TTC549 (cell line): ENCODE results near the gene DOP1B.
"Not testable (repeated sequence)": the region's sequence is repeated elsewhere in the genome, so short reads cannot be mapped to it uniquely, and the experiment has no call there.

Source experiments
- FAIRE-seq: peaks from 2 replicates; lab custom pipeline; 2012; peaks lifted over from hg19 to GRCh38; lab: Jason Lieb, UNC

DOP1B gene

GRCh38 chr21:36171336-36171735, 14.7 kb downstream of the DOP1B start:
- FAIRE-seq = no peak

DNA sequence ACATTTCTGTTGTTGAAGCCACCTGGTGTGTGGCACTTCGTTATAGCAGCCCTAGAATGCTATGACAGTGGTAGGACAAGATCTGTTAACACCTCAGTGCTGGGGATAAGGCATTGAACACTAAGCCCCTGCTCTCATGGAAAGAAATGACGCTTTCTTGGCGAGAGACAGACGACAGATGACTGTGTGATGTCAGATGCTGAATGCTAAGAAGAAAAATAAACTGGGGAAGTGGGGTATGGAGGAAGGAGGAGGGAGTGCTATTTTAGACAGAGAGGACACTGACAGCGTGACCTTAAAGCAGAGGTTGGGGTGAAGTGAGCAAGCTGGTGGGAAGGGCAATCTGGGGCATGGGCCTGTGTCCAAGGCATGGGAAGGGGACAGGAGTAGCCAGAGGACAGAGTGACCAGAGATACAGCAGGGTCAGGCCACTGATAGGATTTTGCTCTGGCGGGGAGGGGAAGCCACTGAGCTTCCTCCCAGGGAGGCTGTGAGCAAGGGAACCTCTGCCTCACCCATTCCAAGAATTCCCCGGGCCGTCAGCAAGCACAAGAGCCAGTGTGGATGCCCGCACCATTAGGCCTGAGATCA, 15.2 kb downstream of the DOP1B start:
- no peak for FAIRE-seq

GRCh38 chr21:36174780-36175179, 18.2 kb downstream of the DOP1B start:
- no peak for FAIRE-seq

GRCh38 chr21:36175771-36176565, 19.3 kb downstream of the DOP1B start:
- no peak for FAIRE-seq

DNA sequence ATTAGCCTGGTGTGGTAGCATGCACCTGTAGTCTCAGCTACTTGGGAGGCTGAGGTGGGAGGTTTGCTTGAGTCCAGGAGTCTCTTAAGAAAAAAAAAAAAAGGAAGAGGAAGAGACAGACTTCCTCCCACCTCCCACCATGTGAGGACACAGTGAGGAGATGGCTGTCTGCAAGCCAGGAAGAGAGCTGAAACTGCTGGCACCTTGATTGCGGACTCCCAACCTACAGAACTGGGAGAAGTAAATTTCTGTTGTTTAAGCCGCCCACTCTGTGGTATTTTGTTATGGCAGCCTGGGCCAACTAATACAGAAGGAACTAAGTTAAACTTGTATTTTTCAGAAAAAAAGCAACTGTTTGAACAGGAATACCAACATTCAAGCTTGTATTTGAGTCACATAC, 21.7 kb downstream of the DOP1B start:
- FAIRE-seq = no peak

DNA sequence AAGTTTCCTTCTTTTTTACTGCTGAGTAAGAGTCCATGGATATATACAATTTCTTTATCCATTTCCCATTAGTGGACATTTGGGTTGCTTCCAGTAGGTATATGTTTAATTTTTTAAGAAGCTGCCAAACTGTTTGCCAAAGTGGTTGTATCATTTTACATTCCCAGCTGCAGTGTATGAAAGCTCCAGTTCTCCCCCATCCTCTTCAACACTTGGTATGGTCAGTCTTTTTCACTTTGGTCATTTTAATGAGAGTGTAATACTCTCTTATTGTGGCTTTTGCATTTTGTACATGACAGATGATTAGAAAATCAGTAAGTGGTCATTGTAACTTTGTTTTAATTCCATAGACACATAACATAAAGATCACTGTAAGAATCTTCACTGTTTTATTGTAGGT, 22.5 kb downstream of the DOP1B start:
- no peak for FAIRE-seq

GRCh38 chr21:36180963-36181362, 24.3 kb downstream of the DOP1B start:
- FAIRE-seq = no peak

- no peak for FAIRE-seq
Observed at GRCh38 chr21:36183144-36183795, 26.6 kb downstream of the DOP1B start.

DNA sequence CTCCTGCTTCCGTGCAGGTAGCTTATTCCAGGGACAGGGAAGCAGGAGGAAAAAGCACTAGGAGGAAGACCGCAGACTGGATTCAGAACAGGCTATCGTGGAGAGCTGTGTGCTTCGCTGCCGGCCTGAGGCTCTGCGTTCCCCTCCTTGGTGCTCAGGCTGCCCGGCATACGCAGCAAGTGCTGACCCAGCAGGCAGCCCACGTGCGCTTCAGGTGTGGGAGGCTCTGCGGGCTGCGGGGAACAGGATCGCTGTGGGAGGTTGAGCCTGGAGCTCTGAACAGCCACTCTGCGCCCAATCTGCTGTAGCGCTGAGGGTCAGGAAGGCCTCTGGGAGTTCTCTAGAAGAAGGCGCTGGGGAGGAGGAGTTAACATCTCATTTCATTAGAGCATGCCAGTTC, 27.9 kb downstream of the DOP1B start:
- no peak for FAIRE-seq

DNA sequence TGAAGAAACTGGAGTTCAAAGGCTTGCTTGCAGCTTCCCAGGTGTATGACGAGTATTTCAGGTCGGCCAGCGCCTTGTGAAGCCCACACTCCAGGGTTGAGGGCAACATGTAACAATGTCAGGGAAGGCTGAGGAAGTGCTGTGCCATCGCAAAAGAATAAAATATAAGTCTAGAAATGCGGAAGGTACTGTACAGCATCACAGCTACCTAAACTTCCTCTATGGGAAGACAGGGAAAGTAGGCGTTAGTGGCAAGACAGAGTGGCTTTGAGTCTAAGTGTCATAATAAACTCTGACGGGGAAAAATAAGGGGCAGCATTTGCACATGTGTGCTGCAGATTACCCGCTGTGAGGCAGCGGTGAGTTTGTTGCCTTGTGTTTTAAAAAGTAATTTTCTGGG, 28.9 kb downstream of the DOP1B start:
- FAIRE-seq = no peak

DNA sequence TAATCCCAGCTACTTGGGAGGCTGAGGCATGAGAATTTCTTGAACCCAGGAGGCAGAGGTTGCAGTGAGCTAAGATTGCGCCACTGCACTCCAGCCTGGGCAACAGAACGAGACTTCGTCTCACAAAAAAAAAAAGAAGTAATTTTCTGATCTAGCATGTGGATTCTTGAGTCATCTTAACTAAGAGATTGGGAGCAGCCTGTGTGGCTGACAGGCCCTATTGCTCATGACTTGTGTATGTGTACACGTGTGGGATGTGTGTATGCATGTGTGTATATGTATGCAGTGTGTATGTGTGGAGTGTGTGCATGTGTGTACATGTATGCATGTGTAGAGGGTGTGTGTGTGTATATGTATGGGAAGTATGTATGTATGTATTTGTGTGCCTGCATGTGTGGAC, 29.5 kb downstream of the DOP1B start:
- FAIRE-seq = no peak

GRCh38 chr21:36186506-36187399, 30.1 kb downstream of the DOP1B start:
- no peak for FAIRE-seq

DNA sequence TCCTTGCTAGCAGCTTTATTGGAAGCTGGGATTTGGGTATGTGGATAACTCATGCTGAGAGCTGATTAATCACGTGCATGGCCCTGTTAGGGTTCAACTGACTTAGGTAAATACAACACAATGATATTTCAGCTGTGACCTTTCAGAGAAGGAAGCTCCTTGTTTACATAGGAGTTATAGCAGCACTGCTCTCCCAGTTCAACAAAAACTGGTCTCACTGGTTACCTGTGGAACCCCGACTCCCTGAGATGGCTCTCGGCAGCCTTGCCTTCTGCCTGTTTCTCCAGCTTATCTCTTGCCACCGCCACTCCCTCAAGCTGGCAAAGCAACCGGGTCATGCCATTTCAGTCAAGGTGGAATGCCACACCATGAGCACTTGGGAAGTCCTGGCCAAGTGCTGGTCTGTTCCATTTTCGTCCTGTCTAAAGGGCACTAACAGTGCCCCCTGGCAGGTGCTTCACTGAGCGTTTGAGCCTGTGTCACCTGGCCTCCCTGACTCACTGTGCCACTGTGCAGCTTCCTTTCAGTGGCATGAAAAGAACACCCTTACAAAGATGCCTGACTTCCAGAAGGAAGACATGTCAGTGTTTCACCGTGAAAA, 31.6 kb downstream of the DOP1B start:
- FAIRE-seq = no peak

- FAIRE-seq = no peak
Observed at GRCh38 chr21:36188937-36189336, 32.3 kb downstream of the DOP1B start.

- no peak for FAIRE-seq
Observed at GRCh38 chr21:36190736-36191135, 34.1 kb downstream of the DOP1B start.

- FAIRE-seq = no peak
Observed at GRCh38 chr21:36193200-36193599, 36.6 kb downstream of the DOP1B start.

- no peak for FAIRE-seq
Observed at GRCh38 chr21:36194024-36194423, 37.4 kb downstream of the DOP1B start.

DNA sequence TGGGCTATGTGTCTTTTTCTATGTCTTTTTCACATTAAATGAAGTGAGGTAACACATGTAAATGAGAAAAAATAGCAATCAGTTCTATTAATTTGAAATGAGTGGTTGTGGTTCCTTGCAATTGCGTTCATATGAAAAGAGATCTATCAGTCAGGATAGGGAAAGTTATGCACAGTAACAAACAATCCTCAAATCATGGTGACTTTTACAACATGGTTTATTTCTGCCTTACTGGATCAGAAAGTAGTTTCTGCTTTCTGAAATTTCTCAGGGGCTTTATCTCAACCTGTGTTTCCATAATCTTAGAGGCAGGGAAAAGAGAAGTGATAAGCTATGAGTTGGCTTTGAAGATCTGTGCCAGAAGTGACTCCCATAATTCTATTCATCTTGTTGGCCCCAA, 39.0 kb downstream of the DOP1B start:
- FAIRE-seq = no peak

GRCh38 chr21:36199021-36199420, 42.4 kb downstream of the DOP1B start:
- no peak for FAIRE-seq

GRCh38 chr21:36199575-36199974, 43.0 kb downstream of the DOP1B start:
- not testable (repeated sequence) for FAIRE-seq

DNA sequence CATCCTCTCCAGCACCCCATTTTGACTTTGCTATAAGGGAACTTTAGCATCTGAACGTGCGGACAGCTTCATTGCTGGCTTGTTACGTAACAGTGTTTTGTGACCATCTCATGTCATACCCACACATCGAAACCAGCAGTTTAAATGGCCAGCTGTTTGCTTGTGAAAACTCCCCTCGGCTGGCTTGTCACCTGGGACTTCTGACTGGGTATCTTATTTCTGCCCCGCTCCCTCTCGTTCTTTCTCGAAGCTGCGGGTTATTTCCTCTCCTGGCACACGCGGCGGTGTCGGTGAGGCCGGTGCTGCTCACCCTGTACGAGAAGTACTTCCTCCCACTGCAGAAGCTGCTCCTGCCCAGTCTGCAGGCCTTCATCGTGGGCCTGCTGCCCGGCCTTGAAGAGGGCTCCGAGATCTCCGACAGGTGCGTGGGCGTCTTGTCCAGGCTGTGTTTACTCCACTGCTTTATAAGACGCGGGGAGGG, 43.5 kb downstream of the DOP1B start:
- no peak for FAIRE-seq
